ENCODE data around the gene VDAC1. TPM values are rescaled to one million over a fixed set of nuclear protein-coding genes. Genes with fewer than 3 reads are reported as not detected.
A peak's percentile ranks its signal among the peaks of the same experiment; 100 is the strongest.

VDAC1 gene, protein sequence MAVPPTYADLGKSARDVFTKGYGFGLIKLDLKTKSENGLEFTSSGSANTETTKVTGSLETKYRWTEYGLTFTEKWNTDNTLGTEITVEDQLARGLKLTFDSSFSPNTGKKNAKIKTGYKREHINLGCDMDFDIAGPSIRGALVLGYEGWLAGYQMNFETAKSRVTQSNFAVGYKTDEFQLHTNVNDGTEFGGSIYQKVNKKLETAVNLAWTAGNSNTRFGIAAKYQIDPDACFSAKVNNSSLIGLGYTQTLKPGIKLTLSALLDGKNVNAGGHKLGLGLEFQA
- total RNA-seq (239 and 281 TPM in 2 replicates), polyA plus RNA-seq (202 and 244 TPM in 2 replicates), polyA minus RNA-seq (ENCODE audit: low replicate concordance) (97.4 and 123 TPM in 2 replicates)
- 246 and 278 TPM in 2 replicates for polyA plus RNA-seq (2012)

DNA sequence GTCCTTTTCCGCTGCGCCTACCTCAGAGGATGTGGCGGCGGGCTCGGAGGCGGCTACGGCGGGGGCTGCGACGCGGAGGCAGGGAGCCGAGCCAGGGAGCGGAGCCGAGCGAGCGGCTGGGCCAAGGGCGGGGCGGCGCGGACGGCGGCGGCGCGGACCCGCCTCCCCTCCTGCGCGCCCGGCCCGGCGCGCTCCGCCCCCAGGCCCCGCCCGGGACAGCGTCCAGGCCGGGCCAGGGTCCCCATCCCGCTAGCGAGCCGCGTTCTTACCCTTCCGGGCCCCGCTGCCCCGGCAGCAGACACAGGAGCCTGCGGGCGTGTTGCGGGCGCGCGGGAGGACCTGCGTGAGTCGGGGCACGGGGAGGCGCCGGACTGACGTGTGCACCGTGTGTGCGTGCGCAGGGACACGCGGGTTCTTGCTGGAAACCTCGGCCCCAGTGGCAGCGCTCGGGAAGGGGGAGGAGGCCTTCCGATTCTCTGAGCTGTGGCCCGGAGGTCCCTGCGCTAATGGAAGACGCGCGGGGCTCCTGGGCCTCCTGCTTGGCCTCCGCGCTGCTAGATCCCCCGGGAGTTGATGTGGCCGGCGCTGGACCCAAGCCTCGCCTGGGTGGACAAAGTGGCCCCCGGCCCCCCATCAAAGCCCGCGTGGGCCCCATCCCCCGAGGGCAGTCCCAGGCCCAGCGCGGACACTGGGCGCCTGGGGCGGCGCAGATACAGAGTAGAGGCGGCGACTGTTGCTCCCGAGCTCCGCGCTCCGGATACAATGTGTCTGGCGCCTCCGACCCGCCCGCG, at the start of gene VDAC1:
VDAC1 (minus strand) TSS at position 350 of the 791 bp plus-strand sequence. CDS start 11,963 bp downstream, outside the sequence.
- DNase-seq (ENCODE audit: low read depth in 2 of 2) = peak; percentile 89 to 90
- Histone ChIP-seq H3K79me2 (ENCODE audit: control insufficient read depth, insufficient read depth, low read length) (peaks cover 46% of the 10 kb centered on the region), H3K27me3 (ENCODE audit: control insufficient read depth, insufficient read depth, low read length) (no peaks in the 10 kb centered on the region), H3K4me3 (replicated peaks in 1 of 4; ENCODE audit: control extremely low read depth in 1 of 4, insufficient read depth in 1 of 4, low read depth in 3 of 4, low read length in 4 of 4) (peak within 1 kb of the TSS; percentile 67 to 90 (median 74)), H3K4me2 (ENCODE audit: extremely low read depth, insufficient read depth, low read length) (peak within 1 kb of the TSS; percentile 100), H3K36me3 (ENCODE audit: control insufficient read depth, insufficient read depth, low read length) (peaks cover 14% of the 10 kb centered on the region), H3K9ac (ENCODE audit: insufficient read depth, low read length) (peak within 1 kb of the TSS; percentile 97), H3K9me3 (ENCODE audit: control insufficient read depth, insufficient read depth, low read depth, low read length) (no peaks in the 10 kb centered on the region), H3K27ac (ENCODE audit: insufficient read depth, low read length) (peak within 1 kb of the TSS; percentile 96), H2AFZ (ENCODE audit: low read length) (peak within 1 kb of the TSS; percentile 86), H3K4me1 (ENCODE audit: control insufficient read depth, extremely low read depth, insufficient read depth, low read length) (peaks cover 21% of the 10 kb centered on the region), H4K20me1 (ENCODE audit: control insufficient read depth, extremely low read depth, insufficient read depth, low read length) (peaks cover 3% of the 10 kb centered on the region)
- TF ChIP-seq EZH2 (IDR thresholded peaks at IDR 0.05; ENCODE audit: low read length, missing control alignments) = no peak
- TF ChIP-seq, protein P1, sequence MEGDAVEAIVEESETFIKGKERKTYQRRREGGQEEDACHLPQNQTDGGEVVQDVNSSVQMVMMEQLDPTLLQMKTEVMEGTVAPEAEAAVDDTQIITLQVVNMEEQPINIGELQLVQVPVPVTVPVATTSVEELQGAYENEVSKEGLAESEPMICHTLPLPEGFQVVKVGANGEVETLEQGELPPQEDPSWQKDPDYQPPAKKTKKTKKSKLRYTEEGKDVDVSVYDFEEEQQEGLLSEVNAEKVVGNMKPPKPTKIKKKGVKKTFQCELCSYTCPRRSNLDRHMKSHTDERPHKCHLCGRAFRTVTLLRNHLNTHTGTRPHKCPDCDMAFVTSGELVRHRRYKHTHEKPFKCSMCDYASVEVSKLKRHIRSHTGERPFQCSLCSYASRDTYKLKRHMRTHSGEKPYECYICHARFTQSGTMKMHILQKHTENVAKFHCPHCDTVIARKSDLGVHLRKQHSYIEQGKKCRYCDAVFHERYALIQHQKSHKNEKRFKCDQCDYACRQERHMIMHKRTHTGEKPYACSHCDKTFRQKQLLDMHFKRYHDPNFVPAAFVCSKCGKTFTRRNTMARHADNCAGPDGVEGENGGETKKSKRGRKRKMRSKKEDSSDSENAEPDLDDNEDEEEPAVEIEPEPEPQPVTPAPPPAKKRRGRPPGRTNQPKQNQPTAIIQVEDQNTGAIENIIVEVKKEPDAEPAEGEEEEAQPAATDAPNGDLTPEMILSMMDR (conservative IDR thresholded peaks at IDR 0.05 in 1 of 2, IDR thresholded peaks at IDR 0.05 in 1 of 2; ENCODE audit: low read depth in 1 of 2, low read length in 2 of 2) = no peak

DNA sequence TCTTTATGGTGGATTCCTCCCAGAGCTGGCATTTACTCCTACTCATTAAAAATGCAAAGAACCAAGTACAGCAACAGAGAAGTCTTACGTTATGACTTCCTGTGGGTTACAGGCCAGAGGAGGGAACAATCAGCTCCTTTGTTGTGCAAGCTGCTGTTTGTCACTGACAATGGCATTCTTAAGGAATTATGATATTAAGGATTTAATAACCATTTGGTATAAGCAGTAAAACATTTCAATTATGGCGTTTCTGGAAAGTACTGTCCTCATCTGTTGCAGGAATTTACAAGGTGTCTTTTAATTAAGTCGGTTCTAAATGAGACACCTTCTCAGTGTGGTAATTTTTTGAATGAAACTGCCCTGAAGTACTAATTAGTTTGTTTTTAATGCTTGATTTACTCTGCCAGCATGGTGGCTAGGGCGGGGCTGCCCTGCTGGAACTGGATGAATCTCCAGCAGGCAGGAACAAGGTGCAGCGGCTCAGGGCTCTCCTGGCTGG, 49.1 kb upstream of the VDAC1 start:
- no peaks in the 10 kb centered on the region for H3K4me1 ChIP-seq (ENCODE audit: control insufficient read depth, extremely low read depth, insufficient read depth, low read length)
- no peak overlapping the region for H3K9ac ChIP-seq (ENCODE audit: insufficient read depth, low read length)

More for the DNA sequence above, 49.1 kb upstream of the VDAC1 start:
- TF ChIP-seq, protein P1 (conservative IDR thresholded peaks at IDR 0.05 in 1 of 2, IDR thresholded peaks at IDR 0.05 in 1 of 2; ENCODE audit: low read depth in 1 of 2, low read length in 2 of 2) = no peak
- TF ChIP-seq EZH2 (IDR thresholded peaks at IDR 0.05; ENCODE audit: low read length, missing control alignments) = no peak
- Histone ChIP-seq H3K27ac (ENCODE audit: insufficient read depth, low read length) (no peak overlapping the region), H3K36me3 (ENCODE audit: control insufficient read depth, insufficient read depth, low read length) (no peaks in the 10 kb centered on the region), H3K9me3 (ENCODE audit: control insufficient read depth, insufficient read depth, low read depth, low read length) (no peaks in the 10 kb centered on the region), H2AFZ (ENCODE audit: low read length) (no peak overlapping the region), H3K79me2 (ENCODE audit: control insufficient read depth, insufficient read depth, low read length) (no peaks in the 10 kb centered on the region), H3K4me3 (replicated peaks in 1 of 4; ENCODE audit: control extremely low read depth in 1 of 4, insufficient read depth in 1 of 4, low read depth in 3 of 4, low read length in 4 of 4) (no peak overlapping the region), H3K27me3 (ENCODE audit: control insufficient read depth, insufficient read depth, low read length) (peaks cover 9% of the 10 kb centered on the region), H4K20me1 (ENCODE audit: control insufficient read depth, extremely low read depth, insufficient read depth, low read length) (no peaks in the 10 kb centered on the region), H3K4me2 (ENCODE audit: extremely low read depth, insufficient read depth, low read length) (no peak overlapping the region)
- peak in 1 of 2 donors; percentile 78 for DNase-seq (ENCODE audit: low read depth in 2 of 2)

Data from fibroblast of lung (primary cell).